AG20443 (cell line): ENCODE results near the gene NCOA7.

Experiments
- DNase-seq: peaks from one replicate; pipeline ENCODE4 v3.0.0; 2012; ENCODE audit warnings: low spot score, mixed read lengths

NCOA7 gene, protein sequence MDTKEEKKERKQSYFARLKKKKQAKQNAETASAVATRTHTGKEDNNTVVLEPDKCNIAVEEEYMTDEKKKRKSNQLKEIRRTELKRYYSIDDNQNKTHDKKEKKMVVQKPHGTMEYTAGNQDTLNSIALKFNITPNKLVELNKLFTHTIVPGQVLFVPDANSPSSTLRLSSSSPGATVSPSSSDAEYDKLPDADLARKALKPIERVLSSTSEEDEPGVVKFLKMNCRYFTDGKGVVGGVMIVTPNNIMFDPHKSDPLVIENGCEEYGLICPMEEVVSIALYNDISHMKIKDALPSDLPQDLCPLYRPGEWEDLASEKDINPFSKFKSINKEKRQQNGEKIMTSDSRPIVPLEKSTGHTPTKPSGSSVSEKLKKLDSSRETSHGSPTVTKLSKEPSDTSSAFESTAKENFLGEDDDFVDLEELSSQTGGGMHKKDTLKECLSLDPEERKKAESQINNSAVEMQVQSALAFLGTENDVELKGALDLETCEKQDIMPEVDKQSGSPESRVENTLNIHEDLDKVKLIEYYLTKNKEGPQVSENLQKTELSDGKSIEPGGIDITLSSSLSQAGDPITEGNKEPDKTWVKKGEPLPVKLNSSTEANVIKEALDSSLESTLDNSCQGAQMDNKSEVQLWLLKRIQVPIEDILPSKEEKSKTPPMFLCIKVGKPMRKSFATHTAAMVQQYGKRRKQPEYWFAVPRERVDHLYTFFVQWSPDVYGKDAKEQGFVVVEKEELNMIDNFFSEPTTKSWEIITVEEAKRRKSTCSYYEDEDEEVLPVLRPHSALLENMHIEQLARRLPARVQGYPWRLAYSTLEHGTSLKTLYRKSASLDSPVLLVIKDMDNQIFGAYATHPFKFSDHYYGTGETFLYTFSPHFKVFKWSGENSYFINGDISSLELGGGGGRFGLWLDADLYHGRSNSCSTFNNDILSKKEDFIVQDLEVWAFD

GRCh38 chr6:125790358-125791150, at the start of gene NCOA7:
Gene NCOA7, plus strand, starts transcription at chr6:125790960. Its CDS starts 24,395 bp downstream, at chr6:125815355.
- DNase-seq, result peak; percentile 90

GRCh38 chr6:125741336-125741735, 49.4 kb upstream of the NCOA7 start:
- no peak for DNase-seq

- DNase-seq, result no peak
Measured at GRCh38 chr6:125742024-125742423, 48.7 kb upstream of the NCOA7 start.

- no peak for DNase-seq
Measured at GRCh38 chr6:125742464-125743120, 48.2 kb upstream of the NCOA7 start.

DNA sequence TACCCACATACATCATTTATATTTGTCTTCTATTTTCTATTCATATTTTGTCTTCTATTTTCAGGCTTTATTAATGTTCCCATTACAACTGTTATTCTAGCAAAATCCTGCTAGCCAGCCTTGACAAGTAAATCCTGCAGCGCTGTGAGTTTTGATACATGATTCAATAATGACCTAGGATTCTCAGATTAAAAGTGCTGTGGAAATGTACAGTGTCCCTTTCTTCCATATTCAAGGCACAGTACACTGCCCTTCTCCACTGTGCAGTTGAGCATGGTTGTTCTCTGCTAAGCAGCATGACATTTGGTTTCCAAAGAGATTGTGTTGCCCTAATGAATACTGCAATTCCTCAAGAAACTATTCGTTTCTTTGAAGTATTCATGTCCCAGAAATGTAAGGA, 47.2 kb upstream of the NCOA7 start:
- no peak for DNase-seq

DNA sequence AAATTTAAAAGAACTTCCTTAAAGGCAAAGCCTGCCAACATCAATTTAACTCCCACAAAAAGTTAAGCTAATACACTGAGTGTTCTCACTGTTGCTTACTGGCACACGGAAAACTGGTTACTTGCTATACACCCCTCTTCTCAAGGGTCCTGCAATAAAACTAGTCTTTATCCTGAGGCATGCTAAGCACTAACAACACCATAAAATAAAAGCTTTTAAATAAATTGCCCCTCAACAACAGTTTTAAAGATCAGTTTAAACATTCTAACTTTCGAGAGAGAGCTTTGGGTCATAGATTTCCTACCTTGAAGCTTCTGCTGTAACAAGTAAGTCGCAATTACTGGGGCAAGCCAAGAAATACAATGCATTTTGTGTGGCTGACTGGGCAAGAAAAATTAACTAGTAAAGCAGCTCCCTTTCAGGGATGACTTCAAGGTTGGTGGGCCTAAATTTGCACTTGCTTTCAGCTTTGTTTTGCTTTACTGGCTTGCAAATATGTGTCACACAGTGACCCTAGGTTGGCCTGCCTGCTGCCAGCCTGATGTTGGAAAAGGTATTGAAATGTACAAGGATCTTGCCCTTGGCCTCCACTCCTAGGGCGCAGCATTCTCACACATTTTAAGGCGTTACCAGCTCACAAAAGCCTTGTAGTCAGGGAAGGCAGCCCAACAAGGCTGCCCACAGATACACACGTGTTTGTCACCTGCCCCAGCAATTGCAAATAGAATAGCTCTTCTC, 45.3 kb upstream of the NCOA7 start:
- no peak for DNase-seq

GRCh38 chr6:125746019-125746414, 44.7 kb upstream of the NCOA7 start:
- no peak for DNase-seq

GRCh38 chr6:125746731-125747588, 43.8 kb upstream of the NCOA7 start:
- DNase-seq, result no peak

DNA sequence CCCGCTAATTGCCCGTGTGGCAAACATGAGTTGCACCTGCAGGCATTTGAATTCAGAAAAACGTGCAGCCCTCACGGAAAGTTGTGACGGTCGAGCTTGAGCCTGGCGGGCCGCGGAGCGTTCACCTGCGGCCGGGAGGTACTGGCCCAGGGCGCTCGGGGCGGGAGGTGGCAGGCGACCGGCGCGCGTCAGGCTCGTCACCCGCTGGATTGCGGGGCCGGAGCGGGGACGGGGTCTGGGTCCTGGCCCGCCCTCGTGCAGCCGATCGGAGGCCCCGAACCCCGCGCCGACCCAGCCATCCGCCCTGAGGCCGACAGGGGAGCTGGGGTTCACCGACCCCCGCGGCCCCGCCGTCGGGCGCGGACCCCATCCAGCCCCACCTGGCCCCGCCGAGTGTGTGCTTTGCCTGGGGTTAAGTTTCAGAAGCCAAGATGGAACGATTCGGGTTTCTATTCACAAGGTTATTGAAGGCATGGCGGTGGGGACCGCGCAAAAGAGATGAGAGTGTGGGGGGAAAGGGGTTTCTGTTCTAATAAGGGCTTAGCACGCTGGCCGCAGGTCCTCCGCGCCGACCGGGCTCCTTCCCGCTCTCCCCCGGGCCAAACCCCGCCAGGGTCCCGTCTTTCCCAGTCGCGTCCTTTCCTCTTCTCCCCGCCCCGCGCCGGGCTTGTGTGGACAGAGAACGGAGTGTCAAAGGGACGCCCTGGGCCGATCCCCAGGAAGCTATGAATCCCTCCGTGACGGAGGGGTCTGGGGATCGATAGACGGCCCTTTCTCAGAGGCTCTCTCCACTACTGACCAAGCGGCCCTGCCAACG, 43.0 kb upstream of the NCOA7 start:
- DNase-seq, result peak; percentile 39

DNA sequence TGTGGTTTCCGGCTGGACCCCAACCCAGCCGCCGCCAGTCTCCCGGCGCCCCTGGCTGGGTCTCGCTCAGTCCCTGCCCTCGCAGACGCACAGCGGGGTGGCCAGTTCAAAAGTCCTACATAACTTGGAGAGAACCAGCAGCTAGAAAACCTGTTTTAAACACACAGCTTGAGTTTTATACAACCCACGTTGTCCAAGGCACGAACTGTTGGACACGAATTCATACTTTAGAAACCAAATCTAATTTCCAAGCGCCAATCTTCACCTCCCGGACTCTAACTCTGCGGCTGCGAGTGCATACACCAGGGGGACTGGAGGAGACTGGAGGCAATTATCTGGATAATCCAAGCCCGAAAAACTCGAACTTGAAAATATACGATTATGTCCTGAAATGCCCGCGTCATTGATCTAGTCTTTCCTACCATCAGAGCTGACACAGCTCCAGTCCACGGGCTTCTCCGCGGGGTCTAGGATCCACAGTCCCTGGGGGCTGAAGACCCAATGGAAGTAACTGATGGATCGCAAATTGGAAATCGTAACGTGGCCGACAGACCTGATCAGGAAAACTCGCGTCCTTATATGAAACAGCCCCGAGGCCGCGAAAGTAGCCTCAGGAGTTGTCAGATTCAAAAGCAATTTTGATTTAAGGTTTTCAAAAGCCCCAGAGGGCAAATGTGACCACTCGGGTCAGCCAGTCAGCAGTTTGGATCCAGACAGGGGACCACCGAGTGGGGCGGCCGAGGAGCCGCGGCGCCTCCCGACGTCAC, 42.2 kb upstream of the NCOA7 start:
- peak; percentile 17 for DNase-seq

GRCh38 chr6:125749173-125749864, 41.4 kb upstream of the NCOA7 start, which contains the start of gene HEY2:
Gene HEY2, plus strand, starts transcription at chr6:125749632. Its CDS starts 145 bp downstream, at chr6:125749777.
- peak; percentile 99 for DNase-seq

- DNase-seq, result no peak
Measured at GRCh38 chr6:125749865-125750691, 40.7 kb upstream of the NCOA7 start.

GRCh38 chr6:125750692-125751333, 39.9 kb upstream of the NCOA7 start:
- DNase-seq, result no peak

DNA sequence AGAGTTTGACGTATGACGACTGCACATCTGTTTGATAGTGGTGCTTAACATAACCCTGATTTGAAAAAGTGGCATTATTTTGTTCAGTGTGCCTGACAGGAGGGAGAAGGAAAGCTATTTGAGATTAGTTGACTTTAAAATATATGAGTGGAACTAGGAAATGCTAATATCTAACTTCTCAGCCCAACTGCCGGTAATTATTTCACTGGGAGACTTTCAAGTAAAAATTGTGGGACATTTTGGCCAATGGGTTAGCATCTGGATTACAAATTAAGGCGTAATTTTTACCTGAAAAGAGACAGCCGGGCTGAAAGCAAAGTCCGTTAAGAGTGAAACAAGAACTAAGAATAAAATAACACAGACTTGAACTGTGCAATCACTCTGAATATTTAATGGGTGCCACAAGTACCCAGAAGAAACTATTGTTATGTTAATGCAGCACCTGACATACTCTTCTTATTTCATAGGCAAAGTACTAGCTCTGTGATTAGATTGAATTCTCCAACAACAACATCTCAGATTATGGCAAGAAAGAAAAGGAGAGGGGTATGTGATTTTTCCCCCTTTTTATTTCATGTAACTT, 39.3 kb upstream of the NCOA7 start:
- no peak for DNase-seq

GRCh38 chr6:125752773-125753172, 38.0 kb upstream of the NCOA7 start:
- DNase-seq, result no peak
